Neural cell (in vitro differentiated cells): ENCODE measurements around the gene HNF1B. TPM values are rescaled to one million over a fixed set of nuclear protein-coding genes. Genes with fewer than 3 reads are reported as not detected.

Experiments
- H2AFZ ChIP-seq: fragments of 200-600, 300-800 bp; sonication (generic), shearing (Covaris generic); 2 replicates; pipeline ENCODE4 v1.6.0; 2014; ENCODE audit warnings: low read depth, mild to moderate bottlenecking, antibody characterized with exemption, low read length, moderate library complexity
- H3F3A ChIP-seq: fragments of 200-600 bp; shearing (Covaris generic); 2 replicates; pipeline ENCODE4 v1.6.1; 2016; ENCODE audit warnings: mild to moderate bottlenecking, moderate library complexity, mixed read lengths, antibody characterized with exemption, low read length; ENCODE audit not compliant: insufficient read depth, poor library complexity, severe bottlenecking
- H3K27ac ChIP-seq: fragments of 200-600, 300-800 bp; sonication (generic), shearing (Covaris generic); 2 replicates; pipeline ENCODE4 v1.5.1; 2014; ENCODE audit warnings: mild to moderate bottlenecking, low read length, moderate library complexity
- H3K27me3 ChIP-seq: fragments of 300-800, 200-600 bp; sonication (generic), shearing (Covaris generic); 2 replicates; pipeline ENCODE4 v1.6.0; 2014; ENCODE audit warnings: mild to moderate bottlenecking, low read depth, low read length, moderate library complexity; ENCODE audit not compliant: insufficient read depth
- H3K36me3 ChIP-seq: fragments of 300-800, 200-600 bp; sonication (generic), shearing (Covaris generic); 2 replicates; pipeline ENCODE4 v1.5.1; 2014; ENCODE audit warnings: mild to moderate bottlenecking, antibody characterized with exemption, low read length, moderate library complexity; ENCODE audit not compliant: insufficient read depth
- H3K4me2 ChIP-seq: fragments of 300-800, 200-600 bp; sonication (generic), shearing (Covaris generic); 2 replicates; pipeline ENCODE4 v1.6.0; 2014; ENCODE audit warnings: mild to moderate bottlenecking, low read length
- H3K4me3 ChIP-seq: fragments of 300-800, 200-600 bp; sonication (generic), shearing (Covaris generic); 2 replicates; pipeline ENCODE4 v1.5.1; 2014; ENCODE audit warnings: mild to moderate bottlenecking, low read length, moderate library complexity
- H3K79me2 ChIP-seq: fragments of 200-600 bp; shearing (Covaris generic); replicated peaks from 2 replicates; pipeline ENCODE4 v1.6.0; 2014; ENCODE audit warnings: mild to moderate bottlenecking, low read length, moderate library complexity; ENCODE audit not compliant: insufficient read depth
- H3K9ac ChIP-seq: fragments of 300-800, 200-600 bp; sonication (generic), shearing (Covaris generic); 2 replicates; pipeline ENCODE4 v1.6.1; 2016; ENCODE audit warnings: mild to moderate bottlenecking, low read length, mixed read lengths
- H3K9me2 ChIP-seq: fragments of 200-600 bp; shearing (Covaris generic); 2 replicates; pipeline ENCODE4 v1.6.1; 2016; ENCODE audit warnings: mild to moderate bottlenecking, low read length, mixed read lengths; ENCODE audit not compliant: insufficient read depth
- H3K9me3 ChIP-seq: fragments of 200-600, 300-800 bp; sonication (generic), shearing (Covaris generic); 2 replicates; pipeline ENCODE4 v1.6.1; 2016; ENCODE audit warnings: mild to moderate bottlenecking, mixed run types, low read length, moderate library complexity, mixed read lengths
- H4K20me1 ChIP-seq: fragments of 200-600 bp; shearing (Covaris generic); 2 replicates; pipeline ENCODE4 v1.6.1; 2016; ENCODE audit warnings: mild to moderate bottlenecking, mixed run types; ENCODE audit not compliant: insufficient read depth
- EP300 ChIP-seq: fragments of 450-650 bp; conservative IDR thresholded peaks from 2 replicates; pipeline ENCODE4 v1.6.1; 2014; ENCODE audit warnings: antibody characterized with exemption, mild to moderate bottlenecking, moderate library complexity; ENCODE audit not compliant: poor library complexity, severe bottlenecking
- EZH2 ChIP-seq: fragments of 200-600, 300-800 bp; shearing (Covaris generic), sonication (generic); IDR thresholded peaks from 2 replicates; pipeline ENCODE4 v1.6.1; 2014; ENCODE audit warnings: antibody characterized with exemption, low read length, borderline replicate concordance, mild to moderate bottlenecking; ENCODE audit not compliant: insufficient read depth, poor library complexity, severe bottlenecking
- MXI1 ChIP-seq: fragments of 450-650 bp; conservative IDR thresholded peaks from 2 replicates; pipeline ENCODE4 v1.6.1; 2014; ENCODE audit warnings: antibody characterized with exemption, mild to moderate bottlenecking; ENCODE audit not compliant: poor library complexity, severe bottlenecking
- POLR2AphosphoS5 ChIP-seq: IDR thresholded peaks from 2 replicates; pipeline ENCODE4 v1.6.1; 2012
- RAD21 ChIP-seq: fragments of 450-650 bp; conservative IDR thresholded peaks from 2 replicates; pipeline ENCODE4 v1.6.1; 2014; ENCODE audit warnings: antibody characterized with exemption, mild to moderate bottlenecking, moderate library complexity
- REST ChIP-seq: IDR thresholded peaks from 2 replicates; pipeline ENCODE4 v1.6.1; 2012; ENCODE audit warnings: borderline replicate concordance
- SMC3 ChIP-seq: fragments of 450-650 bp; conservative IDR thresholded peaks from 2 replicates; pipeline ENCODE4 v1.6.1; 2014; ENCODE audit warnings: antibody characterized with exemption, mild to moderate bottlenecking, moderate library complexity; ENCODE audit not compliant: poor library complexity
- TAF1 ChIP-seq: IDR thresholded peaks from 2 replicates; pipeline ENCODE4 v1.6.1; 2012; ENCODE audit warnings: low read depth
- polyA plus RNA-seq: library from polyadenylated mRNA; depleted of rRNA; stranded (reverse); fragments of >200 nt; gene quantifications from 2 replicates; pipeline ENCODE4 v1.2.3, GENCODE V29; 2014
- TF ChIP-seq, protein P1 (sequence below): fragments of 450-650 bp; IDR thresholded peaks from 2 replicates; pipeline ENCODE4 v1.5.1; 2014; ENCODE audit warnings: antibody characterized with exemption, mild to moderate bottlenecking, moderate library complexity; ENCODE audit not compliant: poor library complexity, severe bottlenecking

The HNF1B gene
- polyA plus RNA-seq, 1 donor from 2014 or later = not detected

DNA sequence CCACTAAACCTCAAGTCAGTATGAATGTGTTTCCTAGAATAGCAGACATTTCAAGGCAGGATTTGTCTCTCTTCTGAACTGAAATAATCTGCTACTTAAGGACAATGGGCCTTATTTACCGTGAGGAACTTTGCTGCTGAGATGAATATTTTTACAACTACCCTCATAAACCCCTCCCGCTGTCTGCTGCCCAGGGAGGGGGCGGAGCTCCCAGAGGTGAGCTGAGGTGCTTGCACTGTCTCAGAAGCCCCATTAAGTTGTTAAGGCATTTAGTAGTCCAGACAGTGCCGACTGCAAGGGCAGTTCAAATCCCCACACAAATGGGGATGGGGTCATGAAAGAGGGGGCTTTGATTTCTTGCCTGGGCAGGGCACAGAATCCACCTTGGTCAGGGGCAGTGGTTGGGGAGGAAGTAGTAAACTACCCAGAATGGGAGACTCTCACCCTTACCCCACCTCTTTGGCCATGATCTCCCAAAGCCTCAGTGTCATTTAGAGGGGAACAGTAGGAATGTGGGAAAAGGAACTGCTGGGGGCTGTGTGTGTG lies 19.2 kb downstream of the HNF1B start:
- no peaks in the 10 kb centered on the region for H3K9me2 ChIP-seq
- H4K20me1 ChIP-seq = no peaks in the 10 kb centered on the region
- no peak overlapping the region for H3K4me2 ChIP-seq
- H3K79me2 ChIP-seq = no peaks in the 10 kb centered on the region
- no peaks in the 10 kb centered on the region for H3K27me3 ChIP-seq
- no peak overlapping the region for H3K27ac ChIP-seq
- H3K4me3 ChIP-seq = no peak overlapping the region
- H3F3A ChIP-seq = no peaks in the 10 kb centered on the region
- H3K9ac ChIP-seq = no peak overlapping the region
- H2AFZ ChIP-seq = no peak overlapping the region
- H3K36me3 ChIP-seq = no peaks in the 10 kb centered on the region
- H3K9me3 ChIP-seq = no peaks in the 10 kb centered on the region
- TF ChIP-seq POLR2AphosphoS5 = no peak
- TF ChIP-seq, protein P1, sequence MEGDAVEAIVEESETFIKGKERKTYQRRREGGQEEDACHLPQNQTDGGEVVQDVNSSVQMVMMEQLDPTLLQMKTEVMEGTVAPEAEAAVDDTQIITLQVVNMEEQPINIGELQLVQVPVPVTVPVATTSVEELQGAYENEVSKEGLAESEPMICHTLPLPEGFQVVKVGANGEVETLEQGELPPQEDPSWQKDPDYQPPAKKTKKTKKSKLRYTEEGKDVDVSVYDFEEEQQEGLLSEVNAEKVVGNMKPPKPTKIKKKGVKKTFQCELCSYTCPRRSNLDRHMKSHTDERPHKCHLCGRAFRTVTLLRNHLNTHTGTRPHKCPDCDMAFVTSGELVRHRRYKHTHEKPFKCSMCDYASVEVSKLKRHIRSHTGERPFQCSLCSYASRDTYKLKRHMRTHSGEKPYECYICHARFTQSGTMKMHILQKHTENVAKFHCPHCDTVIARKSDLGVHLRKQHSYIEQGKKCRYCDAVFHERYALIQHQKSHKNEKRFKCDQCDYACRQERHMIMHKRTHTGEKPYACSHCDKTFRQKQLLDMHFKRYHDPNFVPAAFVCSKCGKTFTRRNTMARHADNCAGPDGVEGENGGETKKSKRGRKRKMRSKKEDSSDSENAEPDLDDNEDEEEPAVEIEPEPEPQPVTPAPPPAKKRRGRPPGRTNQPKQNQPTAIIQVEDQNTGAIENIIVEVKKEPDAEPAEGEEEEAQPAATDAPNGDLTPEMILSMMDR = no peak
- no peak for TF ChIP-seq SMC3
- TF ChIP-seq REST = no peak
- TF ChIP-seq EP300 = no peak
- no peak for TF ChIP-seq EZH2
- no peak for TF ChIP-seq RAD21
- no peak for TF ChIP-seq MXI1
- no peak for TF ChIP-seq TAF1

DNA sequence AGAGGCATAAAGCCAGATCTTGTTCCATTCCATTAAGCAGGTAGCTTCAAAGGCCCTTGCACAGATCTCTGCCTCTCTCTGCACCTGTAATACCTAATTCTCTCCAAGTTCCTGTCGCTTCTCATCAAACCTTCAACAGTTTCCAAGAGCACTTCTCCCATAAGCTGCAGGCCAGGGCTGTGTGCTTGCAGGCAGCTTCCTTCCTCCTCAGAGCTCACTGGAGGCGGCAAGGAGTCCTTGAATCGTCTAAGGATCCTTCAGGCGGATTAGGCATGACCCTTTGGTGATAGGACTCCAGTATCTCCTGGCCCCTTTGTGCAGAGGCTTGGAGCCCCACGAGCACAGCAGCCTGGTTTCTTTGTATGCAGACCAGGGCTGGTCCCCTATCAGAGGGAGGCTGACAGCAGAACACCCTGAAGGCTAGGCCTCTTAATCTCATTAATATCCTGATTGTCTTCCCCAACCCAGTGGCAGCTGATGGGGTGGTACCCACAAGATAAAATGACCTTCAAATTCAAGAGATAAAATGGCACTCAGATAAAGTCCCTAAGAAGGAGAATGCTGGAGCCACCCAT lies 19.8 kb downstream of the HNF1B start:
- Histone ChIP-seq H3K36me3 (no peaks in the 10 kb centered on the region), H3K4me3 (no peak overlapping the region), H2AFZ (no peak overlapping the region), H3K27me3 (no peaks in the 10 kb centered on the region), H3K9me3 (no peaks in the 10 kb centered on the region), H3K9ac (no peak overlapping the region), H3K79me2 (no peaks in the 10 kb centered on the region), H3K9me2 (no peaks in the 10 kb centered on the region), H3F3A (no peaks in the 10 kb centered on the region), H3K27ac (no peak overlapping the region), H4K20me1 (no peaks in the 10 kb centered on the region), H3K4me2 (no peak overlapping the region)
- TF ChIP-seq MXI1 = no peak
- no peak for TF ChIP-seq TAF1
- TF ChIP-seq EP300 = no peak
- TF ChIP-seq POLR2AphosphoS5 = no peak
- no peak for TF ChIP-seq RAD21
- TF ChIP-seq SMC3 = no peak
- no peak for TF ChIP-seq EZH2
- TF ChIP-seq, protein P1 = no peak
